Panc1 (cell line): Measurements from ENCODE around the gene TRAF5.

ENCODE experiments used
- CTCF ChIP-seq: fragments of 450-650 bp; IDR thresholded peaks from 2 replicates; pipeline ENCODE4 v1.5.1; 2017; ENCODE audit warnings: mild to moderate bottlenecking
- REST ChIP-seq, 2 experiments: IDR thresholded peaks; 2 replicates each; pipeline ENCODE4 v1.6.1; 2011 to 2012; ENCODE audit warnings: low read depth in 2 of 2, control low read depth in 1 of 2, low read length in 1 of 2, mild to moderate bottlenecking in 1 of 2, moderate library complexity in 1 of 2; ENCODE audit not compliant: insufficient read depth in 1 of 2
- TCF7L2 ChIP-seq: IDR thresholded peaks from 2 replicates; pipeline ENCODE4 v1.6.1; 2011; ENCODE audit warnings: mild to moderate bottlenecking, low read depth, low read length, inconsistent platforms

- no peak for TF ChIP-seq CTCF
- TF ChIP-seq TCF7L2, result no peak
- no peak for TF ChIP-seq REST (IDR thresholded peaks at IDR 0.05; ENCODE audit: insufficient read depth in 1 of 2, low read depth in 2 of 2, low read length in 1 of 2)
Observed at GRCh38 chr1:211327346-211327921, 801 bp downstream of the TRAF5 start.
